ENCODE data around the gene TMEM263. TPM values are rescaled to one million over a fixed set of nuclear protein-coding genes. Genes with fewer than 3 reads are reported as not detected.

Gene TMEM263
- total RNA-seq = 10 to 100 TPM; 23.9 to 40.9 (median 38.1) TPM
- long read RNA-seq, partial matches to known transcripts = 0 of 3 reads
- long read RNA-seq, other reads (novel, unspliced or antisense) = 0 of 3 reads

GRCh38 chr12:106955377-106956047 lies at the start of gene TMEM263:
Gene TMEM263 (plus strand): TSS chr12:106955907. CDS start chr12:106967117, 11,210 bp downstream.
- H3K36me3 ChIP-seq = no peaks in the 10 kb centered on the region
- H3K9me3 ChIP-seq = no peaks in the 10 kb centered on the region
- H3K4me1 ChIP-seq = peaks cover 0 to 19% (median 0%) of the 10 kb centered on the region in 4 donors
- ATAC-seq = peak; percentile 88 to 95 (median 90)
- H3K4me3 ChIP-seq = peak within 1 kb of the TSS; percentile 68 to 92 (median 86)
- 0% methylated on average over 7 of the region's 88 CpGs for WGBS (ENCODE audit: insufficient coverage, low coverage, low lambda C conversion rate, missing lambda C conversion rate)
- H3K27me3 ChIP-seq = no peaks in the 10 kb centered on the region
- DNase-seq = peak; percentile 96
- peak within 1 kb of the TSS; percentile 92 for H3K27ac ChIP-seq
- intact Hi-C loops (cut with DNase I) = no loop called here
- TF ChIP-seq, protein P1, sequence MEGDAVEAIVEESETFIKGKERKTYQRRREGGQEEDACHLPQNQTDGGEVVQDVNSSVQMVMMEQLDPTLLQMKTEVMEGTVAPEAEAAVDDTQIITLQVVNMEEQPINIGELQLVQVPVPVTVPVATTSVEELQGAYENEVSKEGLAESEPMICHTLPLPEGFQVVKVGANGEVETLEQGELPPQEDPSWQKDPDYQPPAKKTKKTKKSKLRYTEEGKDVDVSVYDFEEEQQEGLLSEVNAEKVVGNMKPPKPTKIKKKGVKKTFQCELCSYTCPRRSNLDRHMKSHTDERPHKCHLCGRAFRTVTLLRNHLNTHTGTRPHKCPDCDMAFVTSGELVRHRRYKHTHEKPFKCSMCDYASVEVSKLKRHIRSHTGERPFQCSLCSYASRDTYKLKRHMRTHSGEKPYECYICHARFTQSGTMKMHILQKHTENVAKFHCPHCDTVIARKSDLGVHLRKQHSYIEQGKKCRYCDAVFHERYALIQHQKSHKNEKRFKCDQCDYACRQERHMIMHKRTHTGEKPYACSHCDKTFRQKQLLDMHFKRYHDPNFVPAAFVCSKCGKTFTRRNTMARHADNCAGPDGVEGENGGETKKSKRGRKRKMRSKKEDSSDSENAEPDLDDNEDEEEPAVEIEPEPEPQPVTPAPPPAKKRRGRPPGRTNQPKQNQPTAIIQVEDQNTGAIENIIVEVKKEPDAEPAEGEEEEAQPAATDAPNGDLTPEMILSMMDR (IDR thresholded peaks at IDR 0.05) = peak in 1 of 4 donors; percentile 17
- TF ChIP-seq POLR2A (IDR thresholded peaks at IDR 0.05) = peak; percentile 99

GRCh38 chr12:106906715-106907114 lies 49.0 kb upstream of the TMEM263 start:
- TF ChIP-seq, protein P1 (IDR thresholded peaks at IDR 0.05) = no peak
- TF ChIP-seq POLR2A (IDR thresholded peaks at IDR 0.05) = no peak
- peaks cover 0 to 3% of the 10 kb centered on the region in 2 donors for H3K27me3 ChIP-seq
- no peak overlapping the region for H3K4me3 ChIP-seq
- H3K4me1 ChIP-seq = peaks cover 0 to 3% (median 0%) of the 10 kb centered on the region in 4 donors
- H3K27ac ChIP-seq = no peak overlapping the region
- no peaks in the 10 kb centered on the region for H3K9me3 ChIP-seq
- ATAC-seq (no peak), DNase-seq (no peak)
- 77% methylated on average over 2 of the region's 2 CpGs for WGBS (ENCODE audit: insufficient coverage, low coverage, low lambda C conversion rate, missing lambda C conversion rate)
- H3K36me3 ChIP-seq = no peaks in the 10 kb centered on the region
- intact Hi-C loops (cut with DNase I) = no loop called here

GRCh38 chr12:106907411-106907810 lies 48.3 kb upstream of the TMEM263 start:
- 45% methylated on average over 5 of the region's 5 CpGs for WGBS (ENCODE audit: insufficient coverage, low coverage, low lambda C conversion rate, missing lambda C conversion rate)
- no peak for TF ChIP-seq POLR2A (IDR thresholded peaks at IDR 0.05)
- TF ChIP-seq, protein P1 (IDR thresholded peaks at IDR 0.05) = no peak
- Histone ChIP-seq H3K36me3 (no peaks in the 10 kb centered on the region), H3K4me3 (no peak overlapping the region), H3K4me1 (peaks cover 0 to 3% (median 0%) of the 10 kb centered on the region in 4 donors), H3K9me3 (no peaks in the 10 kb centered on the region), H3K27me3 (peaks cover 0 to 3% of the 10 kb centered on the region in 2 donors), H3K27ac (no peak overlapping the region)
- DNase-seq (no peak), ATAC-seq (no peak)
- intact Hi-C loops (cut with DNase I) = no loop called here

DNA sequence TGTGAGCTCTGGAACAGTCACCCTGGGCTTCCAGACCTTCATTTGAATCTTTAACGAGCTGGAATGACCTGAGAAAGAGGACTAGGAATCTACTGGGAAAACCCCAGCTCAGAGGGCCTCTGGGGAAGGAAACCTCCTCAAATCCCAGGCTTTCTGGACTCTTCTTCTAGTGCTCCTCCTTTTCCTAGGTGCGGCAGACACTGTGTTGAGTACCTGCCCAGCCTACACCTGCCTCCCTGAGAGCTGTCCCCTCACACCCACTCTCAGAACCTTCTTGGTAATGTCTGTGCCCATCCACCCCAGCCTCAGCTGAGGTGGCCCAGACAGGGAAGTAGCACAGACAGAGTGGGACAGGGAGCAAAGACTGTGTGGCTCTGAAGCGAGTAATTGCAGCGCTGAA lies 47.9 kb upstream of the TMEM263 start:
- ATAC-seq (no peak), DNase-seq (no peak)
- H3K36me3 ChIP-seq = no peaks in the 10 kb centered on the region
- peaks cover 0 to 1% of the 10 kb centered on the region in 2 donors for H3K27me3 ChIP-seq
- no peak overlapping the region for H3K4me3 ChIP-seq
- no peaks in the 10 kb centered on the region for H3K9me3 ChIP-seq
- H3K4me1 ChIP-seq = peaks cover 0 to 3% (median 0%) of the 10 kb centered on the region in 4 donors
- no peak for TF ChIP-seq POLR2A (IDR thresholded peaks at IDR 0.05)
- TF ChIP-seq, protein P1 (IDR thresholded peaks at IDR 0.05) = no peak
- intact Hi-C loops (cut with DNase I) = no loop called here
- WGBS (ENCODE audit: insufficient coverage, low coverage, low lambda C conversion rate, missing lambda C conversion rate) = 66% methylated on average over 3 of the region's 4 CpGs
- H3K27ac ChIP-seq = no peak overlapping the region

All from right lobe of liver (tissue), 6 donors.